Mesothelial cell of epicardium (in vitro differentiated cells): Measurements from ENCODE around the gene ZNF474. TPM values are rescaled to one million over a fixed set of nuclear protein-coding genes. Genes with fewer than 3 reads are reported as not detected.

Source experiments
- DNase-seq, 2 experiments: peaks; one replicate each; pipeline ENCODE4 v3.0.0; 2021; ENCODE audit warnings: low spot score in 2 of 2; ENCODE audit not compliant: unreplicated experiment in 2 of 2
- H3K27ac Mint-ChIP-seq: 2 replicates; pipeline ENCODE4 v1.8.0; 2021; ENCODE audit warnings: mixed read lengths
- H3K27me3 Mint-ChIP-seq: 2 replicates; pipeline ENCODE4 v1.8.0; 2021; ENCODE audit warnings: low read depth, mixed read lengths
- H3K36me3 Mint-ChIP-seq: 2 replicates; pipeline ENCODE4 v1.8.0; 2021; ENCODE audit warnings: mixed read lengths
- H3K4me1 Mint-ChIP-seq: 2 replicates; pipeline ENCODE4 v1.8.0; 2021; ENCODE audit warnings: mixed read lengths
- H3K4me3 Mint-ChIP-seq: 2 replicates; pipeline ENCODE4 v1.8.0; 2021; ENCODE audit warnings: mild to moderate bottlenecking, moderate library complexity, mixed read lengths
- H3K9me3 Mint-ChIP-seq: 2 replicates; pipeline ENCODE4 v1.8.0; 2021; ENCODE audit warnings: mixed read lengths
- CTCF ChIP-seq: fragments of 200-600 bp; sonication (generic); IDR thresholded peaks from one replicate; pipeline ENCODE4 v1.5.0; 2021; ENCODE audit warnings: antibody characterized with exemption; ENCODE audit not compliant: unreplicated experiment
- total RNA-seq: library from RNA; stranded (reverse); gene quantifications from 3 replicates; pipeline ENCODE4 v1.2.1, GENCODE V29; 2021

ZNF474 gene
- total RNA-seq, 1 donor from 2014 or later = 0.98 TPM

- peak overlapping the region; percentile 81 for H3K27ac Mint-ChIP-seq
- H3K4me3 Mint-ChIP-seq = no peak overlapping the region
- H3K4me1 Mint-ChIP-seq = peaks cover 62% of the 10 kb centered on the region
- H3K27me3 Mint-ChIP-seq = no peaks in the 10 kb centered on the region
- peaks cover 3% of the 10 kb centered on the region for H3K36me3 Mint-ChIP-seq
- H3K9me3 Mint-ChIP-seq = peaks cover 11% of the 10 kb centered on the region
- no peak for TF ChIP-seq CTCF
- DNase-seq = no peak
Observed at GRCh38 chr5:122201365-122201764, 72.0 kb downstream of the ZNF474 start.

- peak overlapping the region; percentile 66 for H3K27ac Mint-ChIP-seq
- H3K4me1 Mint-ChIP-seq = peaks cover 57% of the 10 kb centered on the region
- DNase-seq = no peak
- peaks cover 25% of the 10 kb centered on the region for H3K9me3 Mint-ChIP-seq
- TF ChIP-seq CTCF = no peak
- H3K27me3 Mint-ChIP-seq = no peaks in the 10 kb centered on the region
- no peak overlapping the region for H3K4me3 Mint-ChIP-seq
- H3K36me3 Mint-ChIP-seq = peaks cover 7% of the 10 kb centered on the region
Observed at GRCh38 chr5:122202952-122203351, 73.6 kb downstream of the ZNF474 start.

Other genes starting within 250 kb of the ZNF474 start
- 12.9 to 13.1 TPM (median 13.1 TPM) in 3 replicates for gene SRFBP1, start 167.6 kb upstream of the ZNF474 start, total RNA-seq
- gene LOX, start 51.3 kb upstream of the ZNF474 start, total RNA-seq = 16.3 to 17.4 TPM (median 16.9 TPM) in 3 replicates
- 102 to 113 TPM (median 109 TPM) in 3 replicates for gene SNCAIP, start 182.7 kb downstream of the ZNF474 start, total RNA-seq